ENCODE results near the gene APBA1. TPM values are rescaled to one million over a fixed set of nuclear protein-coding genes. Genes with fewer than 3 reads are reported as not detected.
A peak's percentile ranks its signal among the peaks of the same experiment; 100 is the strongest.

Gene APBA1
- total RNA-seq (2014; rRNA removed; shearing (Covaris generic)): 0.25 and 2.7 TPM in 2 replicates

GRCh38 chr9:69671879-69672595 is at the start of gene APBA1:
TSS of gene APBA1 (minus strand) at chr9:69672371.
- peak; percentile 12 for DNase-seq (ENCODE audit: low spot score)

DNA sequence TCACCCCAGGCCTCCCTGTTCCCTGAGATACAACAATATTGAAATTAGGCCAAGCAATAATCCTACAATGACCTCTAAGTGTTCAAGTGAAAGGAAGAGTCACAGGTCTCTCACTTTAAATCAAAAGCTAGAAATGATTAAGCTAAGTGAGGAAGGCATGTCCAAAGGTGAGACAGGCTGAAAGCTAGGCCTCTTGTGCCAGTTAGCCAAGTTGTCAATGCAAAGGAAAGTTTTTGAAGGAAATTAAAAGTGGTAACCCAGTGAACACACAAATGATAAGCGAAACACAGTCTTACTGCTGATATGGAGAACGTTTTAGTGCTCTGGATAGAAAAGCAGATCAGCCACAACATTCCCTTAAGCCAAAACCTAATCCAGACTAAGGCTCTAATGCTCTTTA is 47.8 kb upstream of the APBA1 start:
- DNase-seq (ENCODE audit: low spot score): no peak

GRCh38 chr9:69719367-69719766 is 47.2 kb upstream of the APBA1 start:
- DNase-seq (ENCODE audit: low spot score): no peak

DNA sequence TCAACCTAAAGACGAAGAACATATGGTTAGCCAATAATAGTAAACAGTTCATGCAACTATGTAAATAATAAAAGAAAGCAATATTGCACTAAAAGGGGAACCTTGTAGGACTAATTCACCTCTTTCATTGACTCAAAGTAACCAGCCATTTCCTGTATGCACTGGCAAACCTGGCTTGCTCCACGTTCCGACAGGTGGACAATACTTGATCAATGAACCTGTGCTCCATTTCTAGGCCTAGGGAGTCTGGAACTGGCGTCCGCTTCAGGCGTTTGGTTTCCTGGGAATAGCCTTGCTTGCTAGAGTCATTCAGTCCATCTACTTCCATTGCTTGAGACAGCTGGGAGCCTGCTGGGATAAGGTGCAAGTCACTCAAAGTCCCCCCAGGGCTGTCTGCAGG is 46.0 kb upstream of the APBA1 start:
- DNase-seq (ENCODE audit: low spot score): no peak

- no peak for DNase-seq (ENCODE audit: low spot score)
Measured at GRCh38 chr9:69715825-69716224, 43.7 kb upstream of the APBA1 start.

DNA sequence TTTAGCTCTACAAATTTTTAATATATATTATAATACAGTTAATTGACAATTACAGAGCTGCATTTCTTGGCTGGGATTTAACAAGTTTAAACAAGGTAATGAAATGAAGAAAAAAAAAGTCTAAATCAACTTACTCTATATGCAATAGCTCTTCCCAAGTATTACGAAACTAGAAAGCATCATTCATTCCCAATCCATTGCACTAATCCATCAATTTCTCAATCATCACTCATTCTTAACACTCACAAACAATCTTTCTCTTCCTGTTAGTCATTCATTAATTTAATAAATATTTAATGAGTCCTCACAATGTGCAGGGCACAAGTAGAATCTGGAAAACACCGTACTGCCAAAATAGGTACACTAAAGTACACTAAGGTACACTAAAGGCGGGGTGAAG is 42.9 kb upstream of the APBA1 start:
- DNase-seq (ENCODE audit: low spot score): no peak

DNA sequence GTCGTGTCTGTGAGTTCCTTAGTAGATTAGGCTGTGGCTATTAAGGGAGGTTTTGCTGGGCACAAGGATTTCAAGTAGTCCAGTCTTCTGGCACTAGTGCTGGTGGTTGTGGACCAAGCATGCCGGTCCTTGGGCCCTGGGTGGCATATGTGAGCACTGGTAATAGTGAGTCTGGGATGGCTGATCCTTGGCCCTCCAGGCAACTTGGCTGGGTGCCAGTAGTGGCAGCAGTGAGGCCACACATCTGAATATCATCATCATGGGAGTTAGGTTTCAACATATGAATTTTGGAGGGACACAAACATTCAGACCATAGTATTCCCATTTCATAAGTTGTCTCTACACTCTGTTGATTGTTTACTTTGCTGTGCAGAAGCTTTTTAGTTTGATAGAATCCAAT is 25.3 kb upstream of the APBA1 start:
- DNase-seq (ENCODE audit: low spot score): no peak

DNA sequence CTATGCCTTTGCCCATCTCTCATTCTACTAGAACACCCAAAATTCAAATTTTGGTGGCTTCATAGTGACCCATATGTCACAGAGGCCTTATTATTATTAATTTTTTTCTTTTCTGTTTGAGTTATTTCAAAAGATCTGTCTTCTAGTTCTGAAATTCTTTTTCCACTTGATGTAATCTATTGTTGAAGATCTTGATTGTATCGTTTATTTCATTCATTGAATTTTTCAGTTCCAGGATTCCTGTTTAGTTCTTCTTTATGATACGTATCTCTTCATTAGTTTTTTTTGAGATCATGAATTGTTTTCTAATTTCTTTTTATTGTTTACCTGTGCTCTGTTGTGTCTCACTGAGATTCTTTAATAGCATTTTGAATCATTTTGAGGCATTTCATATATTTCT is 24.6 kb upstream of the APBA1 start:
- no peak for DNase-seq (ENCODE audit: low spot score)

GRCh38 chr9:69689991-69690538 is 17.9 kb upstream of the APBA1 start:
- no peak for DNase-seq (ENCODE audit: low spot score)

- DNase-seq (ENCODE audit: low spot score): no peak
Measured at GRCh38 chr9:69683927-69684326, 11.8 kb upstream of the APBA1 start.

GRCh38 chr9:69678843-69679538 is 6.8 kb upstream of the APBA1 start:
- no peak for DNase-seq (ENCODE audit: low spot score)

DNA sequence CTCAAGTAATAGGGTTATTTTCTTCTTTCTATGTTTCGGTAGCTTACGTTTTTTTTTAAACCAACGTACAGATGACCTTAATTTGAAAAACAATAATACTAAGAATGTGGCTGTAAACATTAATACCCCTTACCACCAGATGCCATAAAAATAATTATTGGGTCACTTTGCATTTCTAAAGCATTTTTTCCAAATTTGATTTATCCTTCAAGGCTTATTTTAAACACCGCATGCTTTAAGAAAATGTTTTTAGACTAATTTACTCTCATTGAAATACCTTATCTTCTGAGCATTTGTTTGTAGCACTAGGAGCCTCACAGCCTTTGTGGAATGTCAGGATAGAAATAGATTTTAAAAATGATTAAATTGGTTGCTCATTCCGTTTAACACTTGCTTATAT is 5.8 kb upstream of the APBA1 start:
- DNase-seq (ENCODE audit: low spot score): no peak

DNA sequence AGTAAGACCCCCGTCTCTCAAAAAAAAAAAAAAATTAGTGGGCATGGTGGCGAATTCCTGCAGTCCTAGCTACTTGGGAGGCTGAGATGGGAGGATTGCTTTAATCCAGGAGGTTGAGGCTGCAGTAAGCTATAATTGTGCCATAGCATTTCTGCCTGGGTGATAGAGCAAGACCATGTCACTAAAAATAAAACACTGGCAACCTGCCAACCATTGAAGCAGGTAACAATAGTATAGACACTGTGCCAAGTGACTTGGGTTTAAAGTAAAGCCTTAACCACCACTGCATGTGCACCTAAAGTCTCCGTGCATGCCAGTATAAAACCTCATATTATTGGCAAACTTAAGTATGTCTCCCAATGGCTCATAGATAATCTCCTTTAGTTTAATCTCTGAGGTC is 3.4 kb upstream of the APBA1 start:
- no peak for DNase-seq (ENCODE audit: low spot score)

- DNase-seq (ENCODE audit: low spot score): no peak
Measured at GRCh38 chr9:69674716-69675438, 2.7 kb upstream of the APBA1 start.

- peak; percentile 33 for DNase-seq (ENCODE audit: low spot score)
Measured at GRCh38 chr9:69674112-69674685, 2.0 kb upstream of the APBA1 start.

DNA sequence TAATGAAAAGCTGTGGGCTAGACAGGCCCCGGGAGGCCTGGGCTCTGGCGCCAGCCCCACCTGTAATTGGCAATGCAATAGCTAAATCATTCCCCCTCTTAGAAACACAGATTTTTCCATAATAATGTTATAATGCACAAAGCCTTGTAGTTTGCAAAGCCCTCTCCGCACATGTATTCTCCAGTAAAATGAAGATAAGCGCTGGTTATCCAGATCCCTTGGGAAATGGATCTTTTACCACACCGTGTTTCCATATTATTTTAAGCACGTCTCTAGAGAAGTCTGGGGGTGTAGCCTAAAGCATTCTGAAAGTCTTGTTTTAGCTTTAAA is 1.1 kb upstream of the APBA1 start:
- DNase-seq (ENCODE audit: low spot score): no peak

DNA sequence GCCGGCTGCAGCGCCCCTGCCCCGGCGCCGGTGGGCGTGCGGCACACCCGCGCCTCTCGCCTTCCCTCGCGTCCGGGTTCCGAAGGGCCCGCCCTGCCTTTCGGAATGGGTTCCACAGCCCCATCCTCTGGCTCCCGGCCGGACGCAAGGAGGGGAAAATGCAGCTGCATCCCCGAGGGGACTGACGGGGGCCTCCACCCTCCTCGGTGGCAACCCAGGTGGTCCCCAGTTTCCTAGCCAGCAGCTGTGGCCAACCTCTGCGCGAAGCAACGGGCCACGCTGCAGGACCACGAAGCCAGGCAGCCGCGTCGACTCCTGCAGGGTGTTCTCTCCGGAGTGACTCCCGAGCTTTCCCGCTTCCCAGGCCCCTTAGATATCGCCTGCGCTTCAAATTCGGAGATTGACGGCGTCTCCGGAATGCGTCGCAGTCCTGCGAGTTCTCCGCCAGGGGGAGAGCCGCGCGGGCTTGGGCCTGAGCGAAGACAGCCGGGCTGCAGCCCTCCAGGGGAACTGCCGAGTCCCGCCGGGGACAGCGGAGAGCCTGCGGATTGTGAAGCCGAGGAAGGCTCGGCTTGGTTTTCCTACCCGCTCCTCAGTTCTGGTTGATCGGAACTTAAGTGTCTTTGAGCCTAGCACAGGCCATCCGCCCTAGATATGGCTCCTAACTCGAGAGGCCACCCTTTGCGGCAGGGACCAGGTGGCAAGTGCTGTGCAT is 582 bp upstream of the APBA1 start:
- peak; percentile 87 for DNase-seq (ENCODE audit: low spot score)

DNA sequence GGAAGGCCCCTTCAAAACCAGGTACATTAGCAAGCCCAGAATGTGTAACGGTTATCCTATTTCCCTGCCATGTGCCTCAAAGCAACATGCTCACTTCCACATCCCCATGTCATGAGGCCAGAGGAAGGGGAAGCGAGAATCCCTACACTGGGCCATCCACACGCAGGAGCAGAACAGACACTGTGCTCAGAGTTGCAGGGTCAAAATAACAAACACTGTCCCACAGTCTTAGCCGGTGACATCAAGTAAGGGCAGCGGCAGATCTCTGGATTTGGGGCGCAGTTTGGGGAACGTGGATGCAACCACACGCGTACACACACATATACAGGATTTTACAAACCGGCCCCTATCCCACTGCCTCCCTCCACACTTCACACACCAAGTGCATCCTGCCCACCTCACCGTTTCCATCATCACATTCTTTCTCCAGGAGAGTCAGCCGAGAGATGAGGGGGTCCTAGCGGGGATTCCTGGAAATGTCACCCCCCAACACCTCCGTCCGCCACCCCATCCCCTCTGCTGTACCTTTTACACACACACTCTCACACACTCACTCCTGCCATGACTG is 776 bp downstream of the APBA1 start:
- no peak for DNase-seq (ENCODE audit: low spot score)

GRCh38 chr9:69667306-69667705 is 4.9 kb downstream of the APBA1 start:
- DNase-seq (ENCODE audit: low spot score): no peak

GRCh38 chr9:69660304-69660703 is 11.9 kb downstream of the APBA1 start:
- DNase-seq (ENCODE audit: low spot score): no peak

DNA sequence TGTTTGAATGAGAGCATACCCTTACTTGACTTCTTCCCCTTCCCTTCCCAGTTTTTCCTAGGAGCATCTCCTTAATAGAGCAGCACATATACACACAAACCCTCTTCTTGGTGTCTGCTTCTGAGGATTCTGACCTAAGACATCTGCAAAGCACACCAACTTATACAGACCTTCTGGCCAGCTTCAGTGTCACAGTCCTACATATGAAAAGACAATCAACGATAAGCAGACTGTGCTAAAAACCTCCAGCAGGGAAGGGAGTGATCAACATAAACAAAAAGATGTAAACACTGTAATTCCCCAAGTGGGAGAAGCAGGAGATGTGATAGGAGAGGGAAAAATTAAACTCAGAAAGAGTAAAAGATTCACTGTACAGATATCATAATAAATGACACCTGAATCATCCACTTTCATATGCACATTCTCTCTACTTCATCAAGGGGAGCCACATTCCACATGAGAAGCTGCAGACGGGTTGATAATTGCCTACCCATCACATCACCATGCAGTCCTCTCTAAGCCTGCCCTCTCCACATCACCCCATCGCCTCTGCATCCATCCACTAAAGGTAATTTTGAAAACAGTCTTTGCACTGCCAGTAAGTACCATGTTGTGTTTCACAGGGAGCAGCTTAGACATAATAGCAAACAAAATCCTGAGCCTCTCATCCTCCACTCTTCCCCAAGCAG is 13.0 kb downstream of the APBA1 start:
- no peak for DNase-seq (ENCODE audit: low spot score)
